Measurements from ENCODE around the gene IQCC.

The IQCC gene

DNA sequence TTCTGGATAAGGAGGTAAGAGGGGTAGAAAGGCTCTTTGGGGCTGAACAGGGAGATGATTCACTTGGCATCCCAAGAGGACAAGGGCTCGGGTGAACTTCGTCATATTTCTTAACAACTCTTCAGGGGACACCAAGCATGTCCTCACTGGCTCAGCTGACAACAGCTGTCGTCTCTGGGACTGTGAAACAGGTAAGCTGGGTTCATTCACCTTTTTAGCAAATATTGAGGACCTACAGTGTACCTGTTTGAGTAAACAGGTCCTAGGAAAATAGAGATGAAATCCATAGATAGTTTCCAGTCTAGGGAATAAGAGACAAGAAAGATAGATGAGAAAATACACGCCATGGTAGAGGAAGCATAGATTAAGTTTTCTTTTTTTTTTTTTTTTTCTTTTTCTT lies 18.8 kb downstream of the IQCC start:
- no peak for DNase-seq

DNA sequence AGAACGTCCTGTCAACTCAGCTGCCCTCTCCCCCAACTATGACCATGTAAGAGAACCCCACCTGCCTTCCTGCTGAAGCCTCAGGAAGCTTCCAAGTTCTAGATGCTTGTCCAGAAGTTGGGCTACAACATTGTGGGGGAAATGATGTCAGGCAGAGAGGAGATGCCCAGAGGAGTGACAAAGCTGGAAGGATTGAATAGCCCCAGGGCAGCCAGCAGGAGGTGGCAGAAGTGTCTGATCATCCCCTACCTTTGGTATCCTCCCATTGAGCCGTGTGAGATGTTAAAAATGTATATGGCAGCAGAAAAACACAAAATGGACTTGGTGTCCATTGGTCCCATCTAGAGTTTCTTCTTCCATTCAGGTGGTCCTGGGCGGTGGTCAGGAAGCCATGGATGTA lies 23.3 kb downstream of the IQCC start:
- no peak for DNase-seq

DNA sequence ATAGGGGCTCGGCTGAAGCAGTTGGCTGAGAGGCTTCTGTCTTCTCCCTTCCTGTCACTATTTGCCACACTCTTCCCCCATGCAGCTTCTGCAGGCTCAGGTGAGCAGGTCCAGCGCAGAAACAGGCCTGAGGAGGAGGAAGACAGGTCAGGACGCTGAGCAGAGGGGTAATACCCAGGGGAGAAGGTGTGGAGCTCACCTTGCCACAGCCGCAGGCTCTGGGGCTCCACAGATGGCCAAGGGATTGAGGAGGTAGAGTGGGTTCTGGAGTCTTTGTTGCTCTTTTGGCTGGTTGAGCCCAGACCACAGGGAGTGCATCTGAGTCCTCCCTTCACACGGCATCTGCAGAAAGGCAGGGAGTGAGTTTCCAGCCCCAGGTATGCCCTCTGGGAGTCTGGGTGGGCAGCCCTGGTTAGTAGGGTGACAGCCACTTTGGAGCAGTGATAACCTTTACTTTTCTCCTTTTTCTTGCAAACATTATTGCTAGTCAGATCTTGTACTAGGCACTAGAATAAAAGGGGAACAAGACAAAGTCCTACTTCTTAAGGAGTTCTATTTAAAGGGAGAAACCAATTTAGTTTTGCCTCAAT lies 26.5 kb downstream of the IQCC start:
- no peak for DNase-seq

DNA sequence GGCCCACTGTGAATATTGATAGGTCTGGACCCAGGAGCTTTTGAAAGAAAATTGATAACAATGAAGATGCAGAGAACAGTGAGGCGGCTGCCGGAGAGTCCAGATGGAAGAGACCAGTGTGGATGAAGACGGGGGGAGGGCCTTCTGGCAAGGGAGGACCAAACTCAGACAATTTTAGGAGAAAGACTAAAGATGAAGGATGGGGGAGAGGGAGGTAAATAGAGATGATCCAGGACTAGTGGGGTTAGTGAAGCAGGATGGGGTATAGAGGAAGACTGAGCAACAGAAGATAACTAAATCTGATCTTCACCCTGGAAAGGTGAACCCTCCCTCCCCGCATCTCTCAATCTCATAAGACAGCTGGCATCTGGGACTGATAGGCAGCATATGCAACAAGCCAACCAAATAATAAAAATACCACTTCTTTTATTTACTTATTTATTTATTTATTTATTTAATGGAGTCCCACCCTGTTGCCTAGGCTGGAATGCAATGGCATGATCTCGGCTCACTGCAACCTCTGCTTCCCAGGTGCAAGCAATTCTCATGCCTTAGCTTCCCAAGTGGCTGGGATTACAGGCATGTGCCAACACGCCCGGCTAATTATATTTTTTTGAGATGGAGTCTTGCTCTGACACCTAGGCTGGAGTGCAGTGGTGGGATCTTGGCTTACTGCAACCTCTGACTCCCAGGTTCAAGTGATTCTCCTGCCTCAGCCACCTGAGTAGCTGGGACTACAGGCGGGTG lies 27.3 kb downstream of the IQCC start:
- no peak for DNase-seq

DNA sequence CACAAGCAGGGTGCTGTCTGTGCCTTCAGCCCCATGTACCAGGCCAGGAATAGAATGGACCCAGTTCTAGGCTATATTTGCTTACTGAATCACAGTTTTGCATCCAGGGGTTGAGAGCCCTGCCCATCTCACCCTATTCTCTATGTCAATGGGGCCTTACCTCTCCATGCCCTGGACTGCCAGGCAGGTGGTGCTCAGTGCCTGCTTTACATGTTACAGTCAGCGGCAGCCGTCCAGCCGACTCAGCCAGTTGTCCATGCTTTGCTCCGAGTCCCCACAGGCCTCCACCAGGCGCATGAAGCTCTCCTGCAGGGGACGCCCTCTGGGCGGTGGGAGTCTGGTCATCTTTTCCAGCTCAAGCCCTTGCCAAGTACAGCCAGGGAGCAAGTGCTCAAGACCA lies 29.3 kb downstream of the IQCC start:
- DNase-seq = no peak

DNA sequence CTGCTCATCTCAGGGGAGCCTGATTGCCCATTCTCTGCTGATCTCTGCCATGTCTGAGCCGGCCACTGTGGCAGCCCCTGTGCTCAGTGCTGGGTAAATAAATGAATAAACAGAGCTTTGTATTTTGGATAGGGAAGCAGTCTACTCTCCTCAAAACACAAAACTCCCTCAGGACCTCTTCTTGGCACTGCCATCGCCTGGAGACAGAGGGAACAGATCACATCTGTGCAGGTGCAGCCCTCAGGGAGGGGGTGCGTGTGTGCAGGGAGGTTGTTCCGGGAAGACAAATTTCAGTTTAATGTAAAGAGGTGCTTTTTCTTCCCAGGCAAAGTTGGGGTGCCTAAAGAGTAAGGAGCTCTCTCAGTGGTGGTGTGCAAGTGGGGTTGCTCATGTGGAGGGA lies 33.9 kb downstream of the IQCC start:
- no peak for DNase-seq

DNA sequence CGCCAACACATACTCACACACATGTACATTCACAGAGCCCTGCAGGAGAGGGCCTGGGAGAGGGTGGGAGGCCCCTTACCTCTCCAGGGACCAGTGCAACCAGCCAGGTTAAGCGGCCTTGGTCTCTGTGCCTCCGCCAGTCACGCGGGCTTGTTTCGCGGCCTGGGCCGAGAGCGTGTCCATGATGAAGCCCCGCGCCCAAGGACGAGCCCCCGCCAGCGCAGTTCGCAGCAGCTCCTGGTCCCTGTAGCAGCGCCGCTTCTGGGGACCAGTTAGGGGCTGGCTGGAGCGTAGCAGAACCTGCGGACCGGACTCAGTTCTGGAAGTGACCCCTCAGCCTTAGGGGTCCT lies 34.3 kb downstream of the IQCC start:
- DNase-seq = no peak

DNA sequence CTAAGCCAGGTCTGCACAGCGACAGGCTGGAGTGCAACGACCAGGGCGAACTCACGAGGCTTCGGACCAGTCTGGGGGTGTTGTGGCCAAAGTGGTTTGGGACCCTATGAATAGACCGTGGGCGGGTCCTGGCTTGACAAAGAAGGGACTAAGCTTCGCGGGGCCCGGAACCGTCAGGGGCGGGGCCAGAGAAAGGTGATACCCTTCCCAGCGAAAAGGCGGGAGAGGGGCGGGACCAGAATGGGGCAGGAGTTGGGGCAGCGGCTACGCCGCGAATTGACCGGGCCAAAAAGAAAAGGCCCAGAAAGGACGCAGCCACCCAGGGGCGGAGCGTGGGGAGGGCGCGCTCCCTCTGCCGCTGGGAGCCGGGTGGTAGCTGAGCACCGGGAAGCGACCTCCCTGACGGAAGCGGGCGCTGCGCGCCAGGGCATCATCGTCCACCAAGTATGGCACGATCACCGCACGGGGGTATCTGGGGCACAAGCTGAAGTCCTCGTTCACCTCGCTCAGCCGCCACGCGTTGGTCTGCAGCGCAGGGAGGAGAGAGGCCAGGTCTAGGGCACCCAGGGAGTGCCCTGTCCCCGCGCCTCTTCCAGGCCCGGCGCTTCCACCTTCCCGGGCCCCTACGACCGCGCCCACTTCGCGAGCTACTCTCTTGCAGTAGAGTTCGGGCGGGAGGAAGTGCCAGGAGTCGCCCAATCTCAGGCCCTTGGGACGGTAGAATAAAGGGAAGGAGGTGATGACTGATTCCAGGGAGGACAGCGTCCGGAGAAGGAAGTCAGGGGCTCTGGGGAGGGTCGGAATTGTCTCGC lies 34.9 kb downstream of the IQCC start:
- DNase-seq = peak; percentile 48 to 68

DNA sequence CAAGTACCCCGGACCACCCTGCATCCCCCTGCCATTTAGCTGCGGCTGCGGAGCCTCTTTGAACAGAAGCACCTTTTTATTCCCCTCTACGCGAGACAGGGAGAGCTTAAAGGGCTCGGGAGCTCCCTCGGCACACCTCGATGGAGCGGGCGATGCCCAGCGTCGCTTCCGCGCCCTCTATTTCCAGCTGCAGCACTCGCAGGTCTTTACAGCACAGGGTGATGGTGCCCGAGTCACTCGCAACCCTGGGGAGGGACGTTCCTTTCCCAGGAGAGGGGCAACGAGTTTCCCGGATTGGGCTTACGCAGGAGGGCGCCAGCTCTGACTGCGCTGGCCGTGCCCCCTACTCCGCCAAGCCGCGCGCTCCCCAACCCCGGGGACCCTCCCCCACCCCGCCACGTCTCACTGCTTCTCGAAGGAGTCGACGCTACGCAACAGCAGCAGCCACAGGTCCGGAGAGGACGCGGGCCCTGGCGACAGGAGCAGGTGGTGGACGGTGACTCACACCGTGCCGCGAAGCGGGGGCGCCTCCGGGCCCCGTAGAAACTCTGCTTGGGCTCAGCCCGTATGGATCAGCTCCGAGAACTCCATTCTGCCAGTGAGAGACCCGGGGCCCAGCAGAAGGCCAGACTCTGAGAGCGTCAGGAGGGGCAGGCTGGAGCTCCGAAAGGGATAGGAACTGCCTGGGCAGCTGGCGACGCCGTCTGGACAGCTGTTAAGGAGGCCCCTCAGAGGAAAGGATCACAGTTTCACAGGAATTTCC lies 35.7 kb downstream of the IQCC start:
- DNase-seq = no peak

DNA sequence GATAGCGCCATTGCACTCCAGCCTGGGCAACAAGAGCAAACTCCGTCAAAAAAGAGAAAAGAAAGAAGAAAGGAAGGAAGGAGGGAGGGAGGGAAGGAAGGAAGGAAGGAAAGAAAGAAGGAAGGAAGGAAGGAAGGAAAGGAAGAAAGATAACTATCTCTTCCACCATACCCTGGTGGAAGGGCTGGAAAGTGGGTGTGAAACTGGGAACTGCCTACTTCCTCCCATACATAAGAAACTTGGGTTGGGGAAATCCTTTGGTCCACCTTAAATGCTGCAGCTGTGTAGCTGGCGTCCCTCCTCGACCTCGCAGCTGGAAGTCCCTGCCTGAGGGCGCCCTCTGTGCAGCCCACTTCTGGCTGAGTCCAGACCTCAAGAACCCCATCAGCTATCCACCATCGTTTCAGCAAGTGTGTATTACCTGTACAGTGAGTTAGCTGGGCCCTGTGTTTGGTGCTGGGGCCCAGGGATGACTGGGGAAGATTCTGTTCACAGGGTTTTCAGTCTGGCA lies 36.9 kb downstream of the IQCC start:
- peak; percentile 38 to 51 for DNase-seq

DNA sequence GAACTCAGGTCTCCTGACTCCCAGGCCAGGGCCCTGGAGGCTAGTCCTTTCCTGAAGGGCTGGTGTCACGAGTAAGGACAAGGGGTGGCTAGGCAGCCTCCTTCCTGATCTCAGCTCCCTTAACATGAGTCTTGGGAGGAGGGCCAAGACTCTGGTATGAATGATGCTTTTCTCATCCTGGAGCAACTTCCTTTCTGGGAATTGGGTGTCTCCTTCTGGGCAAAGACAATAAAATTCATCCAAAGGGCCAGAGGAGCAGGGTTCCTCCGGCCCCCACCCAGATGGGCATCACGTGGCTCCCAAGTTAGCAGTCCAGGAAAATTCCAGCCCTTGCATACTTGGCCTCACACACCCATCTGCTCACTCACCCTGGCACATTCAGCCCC lies 41.4 kb downstream of the IQCC start, which contains the start of gene FAM167B:
TSS of gene FAM167B (plus strand) at position 335 of the 386 bp plus-strand sequence. CDS start 200 bp downstream, outside the sequence.
- DNase-seq = no peak

DNA sequence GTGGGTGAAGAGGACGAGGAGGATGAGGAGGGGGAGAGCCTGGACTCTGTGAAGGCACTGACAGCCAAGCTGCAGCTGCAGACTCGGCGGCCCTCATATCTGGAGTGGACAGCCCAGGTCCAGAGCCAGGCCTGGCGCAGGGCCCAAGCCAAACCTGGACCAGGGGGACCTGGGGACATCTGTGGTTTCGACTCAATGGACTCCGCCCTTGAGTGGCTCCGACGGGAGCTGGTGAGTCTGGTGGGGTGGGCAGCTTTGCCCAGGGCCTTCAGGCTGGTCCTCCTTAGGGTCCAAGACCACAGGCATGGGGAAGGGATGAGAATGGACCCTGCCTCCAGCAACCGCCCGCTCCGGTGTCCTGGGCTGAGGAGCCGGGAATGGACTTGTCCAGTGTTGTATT lies 42.0 kb downstream of the IQCC start:
- DNase-seq = no peak

DNA sequence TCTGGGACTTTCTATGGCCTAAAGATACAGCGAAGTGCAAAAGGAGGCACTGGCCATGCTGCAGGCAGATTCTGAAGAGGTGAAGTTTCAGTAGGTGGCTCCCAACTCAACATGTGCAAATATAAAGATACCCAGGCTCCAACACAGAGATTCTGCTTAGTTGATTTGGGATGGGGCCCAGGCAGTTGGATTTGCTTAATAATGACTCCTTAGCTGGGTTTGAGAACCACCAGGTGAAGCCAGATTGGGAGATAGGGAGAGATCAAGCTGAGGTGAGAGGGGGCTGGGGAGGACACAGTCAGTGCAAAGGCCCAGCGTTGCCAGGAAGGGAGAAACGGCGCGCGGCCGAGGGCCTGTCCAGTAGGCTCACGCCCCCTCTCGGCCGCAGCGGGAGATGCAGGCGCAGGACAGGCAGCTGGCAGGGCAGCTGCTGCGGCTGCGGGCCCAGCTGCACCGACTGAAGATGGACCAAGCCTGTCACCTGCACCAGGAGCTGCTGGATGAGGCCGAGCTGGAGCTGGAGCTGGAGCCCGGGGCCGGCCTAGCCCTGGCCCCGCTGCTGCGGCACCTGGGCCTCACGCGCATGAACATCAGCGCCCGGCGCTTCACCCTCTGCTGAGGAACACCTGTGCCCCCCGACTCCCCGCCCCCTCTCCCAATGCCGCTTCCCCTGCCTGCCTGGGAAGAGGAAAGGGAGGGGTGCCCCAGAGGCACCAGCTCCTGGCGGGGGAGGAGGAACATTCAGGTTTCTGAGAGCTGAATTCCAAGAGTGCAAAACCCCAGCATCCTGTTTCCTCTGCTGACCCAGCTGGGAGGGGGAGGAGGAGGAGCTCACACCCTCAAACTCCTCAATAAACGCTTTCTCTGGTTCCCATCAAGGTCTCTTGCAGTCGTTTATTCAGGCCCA lies 42.8 kb downstream of the IQCC start:
- peak; percentile 70 to 81 for DNase-seq

DNA sequence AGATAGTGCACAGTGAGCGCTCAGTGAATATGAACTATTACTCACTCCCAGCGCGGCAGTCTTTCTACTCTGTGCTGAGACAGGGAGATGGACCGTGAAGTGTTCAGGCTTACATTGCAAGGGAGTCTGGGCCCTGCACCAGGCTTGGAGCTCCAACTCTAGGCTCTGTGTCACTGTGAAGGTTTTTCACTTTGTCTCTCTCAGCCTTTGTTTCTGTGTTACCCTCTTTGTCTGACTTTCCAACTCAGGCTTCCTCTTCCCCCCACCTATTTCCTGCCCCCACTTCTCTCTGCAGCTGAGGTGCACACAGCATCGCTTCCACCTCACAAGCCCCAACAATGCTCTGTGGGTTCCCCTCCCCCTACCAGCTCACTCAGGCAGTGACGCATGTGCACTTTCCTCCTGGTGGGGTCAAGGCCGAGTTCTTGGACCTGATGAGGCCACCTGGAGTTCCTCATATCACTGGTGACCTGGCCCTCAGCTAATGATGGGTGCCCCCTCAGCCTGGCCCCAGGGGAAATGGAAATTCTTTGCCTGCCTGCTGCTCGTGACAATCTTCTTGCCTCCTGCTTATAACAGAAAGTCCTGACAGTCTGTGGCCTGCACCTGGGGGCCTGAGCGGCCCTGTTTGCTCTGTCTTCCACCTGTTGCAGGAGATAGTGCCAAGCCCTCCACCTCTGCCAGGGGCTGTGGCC lies 44.5 kb downstream of the IQCC start:
- no peak for DNase-seq

DNA sequence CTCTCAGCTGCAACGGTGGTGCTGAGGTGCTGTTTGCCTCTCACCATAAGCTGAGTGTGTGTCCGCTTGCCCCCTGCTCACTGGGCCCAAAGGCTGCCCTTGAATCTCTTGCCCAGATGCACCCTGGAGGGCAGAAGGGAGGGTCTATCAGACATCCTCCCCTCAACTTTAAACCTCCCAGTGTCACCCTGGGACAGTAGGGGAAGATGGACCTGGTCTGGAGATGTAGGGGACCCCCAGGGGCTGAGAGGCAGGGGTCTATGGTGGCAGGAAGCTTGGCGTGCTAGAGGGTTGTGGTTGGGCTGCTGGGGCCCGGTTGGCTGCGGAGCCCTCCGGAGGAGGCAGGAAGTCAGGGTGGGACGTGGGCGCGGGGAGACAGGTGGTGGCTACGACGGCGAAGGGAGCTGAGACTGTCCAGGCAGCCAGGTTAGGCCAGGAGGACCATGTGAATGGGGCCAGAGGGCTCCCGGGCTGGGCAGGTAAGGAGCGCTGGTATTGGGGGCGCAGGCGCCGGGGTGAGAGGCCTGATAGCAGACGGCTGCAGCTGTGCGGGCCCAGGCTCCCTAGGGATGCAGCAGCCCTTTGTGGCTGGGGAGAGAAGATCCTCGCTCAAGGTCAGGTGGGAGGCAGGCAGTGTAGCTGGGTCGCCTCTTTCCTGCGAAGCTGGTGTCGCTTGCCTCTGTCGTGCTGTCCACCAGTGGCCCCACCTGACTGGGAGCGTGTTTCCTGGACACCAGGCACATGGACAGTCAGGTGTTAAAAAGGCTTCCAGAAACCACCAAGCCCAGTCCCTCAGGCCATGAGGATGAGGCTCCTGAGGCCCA lies 45.6 kb downstream of the IQCC start, which contains the start of gene LCK:
TSS of gene LCK (plus strand) at position 373 of the 824 bp plus-strand sequence. CDS start 23,065 bp downstream, outside the sequence.
- DNase-seq = no peak

DNA sequence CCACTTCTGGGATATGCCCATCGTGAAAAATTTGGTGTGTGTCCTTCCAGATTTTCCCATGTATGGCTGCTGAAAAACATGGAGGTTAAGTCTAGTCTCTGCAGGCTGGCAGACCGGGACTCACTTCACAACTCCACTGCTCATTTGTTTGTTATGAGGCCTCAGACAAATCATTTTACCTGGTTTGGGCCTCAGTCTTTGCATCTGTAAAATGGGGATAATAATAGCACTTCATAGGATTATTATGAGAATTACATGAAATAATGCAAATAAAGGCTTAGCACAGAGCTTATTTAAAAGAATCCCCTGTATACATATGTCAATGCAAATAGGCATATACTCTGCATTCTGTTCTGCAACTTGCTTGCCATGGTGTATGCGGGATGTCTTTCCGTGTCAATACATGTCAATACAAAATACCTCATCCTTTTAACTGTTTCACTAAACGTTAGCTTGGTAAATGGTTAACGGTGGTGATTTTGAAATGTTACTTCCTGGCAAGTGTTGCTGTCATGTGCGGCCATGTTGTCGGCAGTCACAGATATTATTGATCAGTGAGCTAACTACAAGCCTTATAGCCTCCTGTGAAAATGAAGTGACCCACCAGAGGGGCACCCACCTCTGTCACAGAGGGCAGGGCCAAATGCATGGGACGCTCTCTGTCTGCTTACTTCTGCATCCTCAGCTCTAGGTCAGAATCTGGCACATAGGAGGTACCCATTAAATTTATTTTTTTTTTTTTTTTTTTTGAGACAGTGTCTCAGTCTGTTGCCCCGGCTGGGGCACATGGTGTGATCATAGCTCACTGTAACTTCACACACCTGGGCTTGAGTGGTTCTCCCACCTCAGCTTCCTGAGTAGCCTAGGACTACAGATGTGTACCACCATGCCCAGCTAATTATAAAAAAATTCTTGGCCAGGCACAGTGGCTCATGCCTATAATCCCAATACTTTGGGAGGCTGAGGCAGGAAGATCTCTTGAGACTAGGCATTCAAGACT lies 49.9 kb downstream of the IQCC start:
- no peak for DNase-seq

DNA sequence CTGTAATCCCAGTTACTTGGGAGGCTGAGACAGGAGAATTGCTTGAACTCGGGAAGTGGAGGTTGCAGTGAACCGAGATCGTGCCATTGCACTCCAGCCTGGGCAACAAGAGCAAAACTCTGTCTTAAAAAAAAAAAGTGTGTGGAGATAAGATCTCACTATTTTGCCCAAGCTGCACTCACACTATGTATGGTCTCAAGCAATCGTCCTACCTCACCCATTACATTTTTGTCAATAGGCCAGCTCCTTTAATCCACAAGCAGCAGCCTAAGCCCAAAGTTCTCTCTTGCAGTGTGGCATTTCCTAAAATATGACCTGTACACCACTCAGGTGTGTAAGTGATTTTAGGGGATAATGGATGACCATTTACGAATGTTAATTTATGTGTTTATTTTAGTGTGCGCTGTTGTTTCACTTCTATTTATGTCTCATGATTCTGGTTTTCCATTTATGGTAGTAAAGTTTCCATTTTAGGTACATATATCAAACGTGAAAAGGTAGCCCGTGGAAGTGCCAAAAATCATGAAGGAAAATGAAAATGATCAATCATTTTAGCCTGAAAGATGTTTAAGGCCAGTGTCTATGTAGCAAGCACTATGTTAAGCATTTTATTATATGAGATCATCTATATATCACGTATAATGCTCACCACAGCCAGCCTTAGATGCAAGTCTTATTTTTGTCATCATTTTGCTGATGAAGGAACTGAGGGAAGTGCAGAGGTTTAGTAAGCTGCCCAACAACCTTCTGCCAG lies 51.2 kb downstream of the IQCC start:
- DNase-seq = no peak

DNA sequence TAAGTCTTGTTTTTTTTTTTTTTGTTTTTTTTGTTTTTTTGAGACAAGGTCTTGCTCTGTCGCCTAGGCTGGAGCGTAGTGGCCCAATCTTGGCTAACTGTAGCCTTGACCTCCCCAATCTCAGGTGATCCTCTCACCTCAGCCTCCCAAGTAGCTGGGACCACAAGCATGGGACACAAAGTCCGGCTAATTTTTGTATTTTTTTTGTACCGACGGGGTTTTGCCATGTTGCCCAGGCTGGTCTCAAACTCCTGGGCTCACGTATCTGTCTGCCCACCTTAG lies 51.7 kb downstream of the IQCC start:
- DNase-seq = no peak
